Hepatocyte (in vitro differentiated cells): ENCODE data around the gene KYAT1.
"Not testable (repeated sequence)": the region's sequence is repeated elsewhere in the genome, so short reads cannot be mapped to it uniquely, and the experiment has no call there.

Source experiments
- EZH2 ChIP-seq: fragments of 200-600 bp; sonication (generic); IDR thresholded peaks from 2 replicates; pipeline ENCODE4 v1.6.1; 2016; ENCODE audit warnings: antibody characterized with exemption, mild to moderate bottlenecking, borderline replicate concordance
- EZH2phosphoT487 ChIP-seq: fragments of 200-600 bp; sonication (generic); IDR thresholded peaks from one replicate; pipeline ENCODE4 v1.6.1; 2018; ENCODE audit warnings: antibody characterized with exemption, mild to moderate bottlenecking, low read depth, moderate library complexity; ENCODE audit not compliant: unreplicated experiment, severe bottlenecking
- TF ChIP-seq, protein P1 (sequence below): fragments of 200-600 bp; sonication (generic); IDR thresholded peaks from 2 replicates; pipeline ENCODE4 v1.5.1; 2016; ENCODE audit warnings: antibody characterized with exemption, mild to moderate bottlenecking; ENCODE audit not compliant: poor library complexity

DNA sequence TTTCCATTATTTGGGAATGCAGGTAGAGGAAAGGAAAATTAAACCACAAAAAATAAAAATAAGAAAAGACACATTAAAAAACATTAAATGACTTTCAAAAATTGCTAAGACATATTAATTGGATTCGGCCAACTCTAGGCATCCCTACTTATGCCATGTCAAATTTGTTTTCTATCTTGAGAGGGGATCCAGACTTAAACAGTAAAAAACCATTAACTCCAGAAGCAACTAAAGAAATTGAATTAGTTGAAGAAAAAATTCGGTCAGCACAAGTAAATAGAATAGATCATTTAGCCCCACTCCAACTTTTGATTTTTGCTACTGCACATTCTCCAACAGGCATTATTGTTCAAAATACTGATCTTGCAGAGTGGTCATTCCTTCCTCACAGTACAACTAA, 29.1 kb downstream of the KYAT1 start:
- not testable (repeated sequence) for TF ChIP-seq EZH2phosphoT487, EZH2
- TF ChIP-seq, protein P1, sequence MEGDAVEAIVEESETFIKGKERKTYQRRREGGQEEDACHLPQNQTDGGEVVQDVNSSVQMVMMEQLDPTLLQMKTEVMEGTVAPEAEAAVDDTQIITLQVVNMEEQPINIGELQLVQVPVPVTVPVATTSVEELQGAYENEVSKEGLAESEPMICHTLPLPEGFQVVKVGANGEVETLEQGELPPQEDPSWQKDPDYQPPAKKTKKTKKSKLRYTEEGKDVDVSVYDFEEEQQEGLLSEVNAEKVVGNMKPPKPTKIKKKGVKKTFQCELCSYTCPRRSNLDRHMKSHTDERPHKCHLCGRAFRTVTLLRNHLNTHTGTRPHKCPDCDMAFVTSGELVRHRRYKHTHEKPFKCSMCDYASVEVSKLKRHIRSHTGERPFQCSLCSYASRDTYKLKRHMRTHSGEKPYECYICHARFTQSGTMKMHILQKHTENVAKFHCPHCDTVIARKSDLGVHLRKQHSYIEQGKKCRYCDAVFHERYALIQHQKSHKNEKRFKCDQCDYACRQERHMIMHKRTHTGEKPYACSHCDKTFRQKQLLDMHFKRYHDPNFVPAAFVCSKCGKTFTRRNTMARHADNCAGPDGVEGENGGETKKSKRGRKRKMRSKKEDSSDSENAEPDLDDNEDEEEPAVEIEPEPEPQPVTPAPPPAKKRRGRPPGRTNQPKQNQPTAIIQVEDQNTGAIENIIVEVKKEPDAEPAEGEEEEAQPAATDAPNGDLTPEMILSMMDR = not testable (repeated sequence)
